Measurements from ENCODE around the gene FREM1. TPM values are rescaled to one million over a fixed set of nuclear protein-coding genes. Genes with fewer than 3 reads are reported as not detected.

The FREM1 gene
- total and polyA plus RNA-seq, 2 of the 13 experiments (the other 11 are each of a cell fraction or from before 2014, with no cell fraction given), result 64.3 to 202 TPM

GRCh38 chr9:14693251-14693861, 216.9 kb downstream of the FREM1 start, which contains the start of gene ZDHHC21 (continued):
- TF ChIP-seq ZNF646 (CRISPR knock-in tag; IDR thresholded peaks at IDR 0.05) (no peak), SMARCE1 (IDR thresholded peaks at IDR 0.05; ENCODE audit: borderline replicate concordance) (no peak), RXRB (CRISPR knock-in tag; IDR thresholded peaks at IDR 0.05; ENCODE audit: borderline replicate concordance) (0 out of 2 replicates have a peak, but pooled peaks have one; percentile 23), YEATS2 (CRISPR knock-in tag; IDR thresholded peaks at IDR 0.05; ENCODE audit: borderline replicate concordance) (peak; percentile 73), KLF11 (CRISPR knock-in tag; IDR thresholded peaks at IDR 0.05) (no peak), SPEN (CRISPR knock-in tag; IDR thresholded peaks at IDR 0.05; ENCODE audit: low read depth) (peak; percentile 96), ERF (CRISPR knock-in tag; IDR thresholded peaks at IDR 0.05) (0 out of 2 replicates have a peak, but pooled peaks have one; percentile 31), TEF (CRISPR knock-in tag; IDR thresholded peaks at IDR 0.05) (no peak), KDM5B (CRISPR knock-in tag; IDR thresholded peaks at IDR 0.05; ENCODE audit: borderline replicate concordance) (peak; percentile 86; the same call in 1 of the 2 replicates), MIER3 (CRISPR knock-in tag; IDR thresholded peaks at IDR 0.05; ENCODE audit: borderline replicate concordance) (no peak)
- TF ChIP-seq, protein P1, sequence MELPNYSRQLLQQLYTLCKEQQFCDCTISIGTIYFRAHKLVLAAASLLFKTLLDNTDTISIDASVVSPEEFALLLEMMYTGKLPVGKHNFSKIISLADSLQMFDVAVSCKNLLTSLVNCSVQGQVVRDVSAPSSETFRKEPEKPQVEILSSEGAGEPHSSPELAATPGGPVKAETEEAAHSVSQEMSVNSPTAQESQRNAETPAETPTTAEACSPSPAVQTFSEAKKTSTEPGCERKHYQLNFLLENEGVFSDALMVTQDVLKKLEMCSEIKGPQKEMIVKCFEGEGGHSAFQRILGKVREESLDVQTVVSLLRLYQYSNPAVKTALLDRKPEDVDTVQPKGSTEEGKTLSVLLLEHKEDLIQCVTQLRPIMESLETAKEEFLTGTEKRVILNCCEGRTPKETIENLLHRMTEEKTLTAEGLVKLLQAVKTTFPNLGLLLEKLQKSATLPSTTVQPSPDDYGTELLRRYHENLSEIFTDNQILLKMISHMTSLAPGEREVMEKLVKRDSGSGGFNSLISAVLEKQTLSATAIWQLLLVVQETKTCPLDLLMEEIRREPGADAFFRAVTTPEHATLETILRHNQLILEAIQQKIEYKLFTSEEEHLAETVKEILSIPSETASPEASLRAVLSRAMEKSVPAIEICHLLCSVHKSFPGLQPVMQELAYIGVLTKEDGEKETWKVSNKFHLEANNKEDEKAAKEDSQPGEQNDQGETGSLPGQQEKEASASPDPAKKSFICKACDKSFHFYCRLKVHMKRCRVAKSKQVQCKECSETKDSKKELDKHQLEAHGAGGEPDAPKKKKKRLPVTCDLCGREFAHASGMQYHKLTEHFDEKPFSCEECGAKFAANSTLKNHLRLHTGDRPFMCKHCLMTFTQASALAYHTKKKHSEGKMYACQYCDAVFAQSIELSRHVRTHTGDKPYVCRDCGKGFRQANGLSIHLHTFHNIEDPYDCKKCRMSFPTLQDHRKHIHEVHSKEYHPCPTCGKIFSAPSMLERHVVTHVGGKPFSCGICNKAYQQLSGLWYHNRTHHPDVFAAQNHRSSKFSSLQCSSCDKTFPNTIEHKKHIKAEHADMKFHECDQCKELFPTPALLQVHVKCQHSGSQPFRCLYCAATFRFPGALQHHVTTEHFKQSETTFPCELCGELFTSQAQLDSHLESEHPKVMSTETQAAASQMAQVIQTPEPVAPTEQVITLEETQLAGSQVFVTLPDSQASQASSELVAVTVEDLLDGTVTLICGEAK (IDR thresholded peaks at IDR 0.05), result no peak
- TF ChIP-seq, protein P1 (CRISPR knock-in tag; IDR thresholded peaks at IDR 0.05), result peak; percentile 91
